ENCODE measurements around the gene NOS2. TPM values are rescaled to one million over a fixed set of nuclear protein-coding genes. Genes with fewer than 3 reads are reported as not detected.
A peak's percentile ranks its signal among the peaks of the same experiment; 100 is the strongest.
"Not testable (repeated sequence)": the region's sequence is repeated elsewhere in the genome, so short reads cannot be mapped to it uniquely, and the experiment has no call there.

Gene NOS2
- total RNA-seq, 1 donor from 2014 or later: not detected

DNA sequence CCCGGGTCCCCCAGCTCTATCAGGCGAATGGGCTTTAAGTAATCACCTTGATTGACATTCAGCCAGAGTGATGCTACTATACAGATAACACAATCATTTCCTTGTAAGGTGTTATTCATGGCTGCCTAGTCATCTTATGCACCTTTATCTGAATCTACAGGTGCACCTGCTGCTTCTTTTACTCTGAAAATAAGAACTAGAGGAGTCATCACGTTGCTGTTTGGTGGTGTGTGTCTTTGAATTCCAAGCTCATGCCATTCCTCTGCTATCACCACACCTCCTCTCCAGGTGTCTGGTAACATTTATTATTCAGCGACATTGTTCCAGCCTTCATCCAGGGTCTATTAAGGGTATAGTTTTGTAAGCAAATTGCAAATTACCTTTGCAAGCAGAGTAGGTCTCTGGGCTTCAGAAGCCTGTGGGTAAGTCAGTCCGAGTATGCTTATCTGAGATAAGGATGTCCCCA lies 51.9 kb downstream of the NOS2 start:
- H3K9me3 Mint-ChIP-seq (ENCODE audit: low read depth): no peaks in the 10 kb centered on the region
- no peaks in the 10 kb centered on the region for H3K36me3 Mint-ChIP-seq (ENCODE audit: low read depth)

DNA sequence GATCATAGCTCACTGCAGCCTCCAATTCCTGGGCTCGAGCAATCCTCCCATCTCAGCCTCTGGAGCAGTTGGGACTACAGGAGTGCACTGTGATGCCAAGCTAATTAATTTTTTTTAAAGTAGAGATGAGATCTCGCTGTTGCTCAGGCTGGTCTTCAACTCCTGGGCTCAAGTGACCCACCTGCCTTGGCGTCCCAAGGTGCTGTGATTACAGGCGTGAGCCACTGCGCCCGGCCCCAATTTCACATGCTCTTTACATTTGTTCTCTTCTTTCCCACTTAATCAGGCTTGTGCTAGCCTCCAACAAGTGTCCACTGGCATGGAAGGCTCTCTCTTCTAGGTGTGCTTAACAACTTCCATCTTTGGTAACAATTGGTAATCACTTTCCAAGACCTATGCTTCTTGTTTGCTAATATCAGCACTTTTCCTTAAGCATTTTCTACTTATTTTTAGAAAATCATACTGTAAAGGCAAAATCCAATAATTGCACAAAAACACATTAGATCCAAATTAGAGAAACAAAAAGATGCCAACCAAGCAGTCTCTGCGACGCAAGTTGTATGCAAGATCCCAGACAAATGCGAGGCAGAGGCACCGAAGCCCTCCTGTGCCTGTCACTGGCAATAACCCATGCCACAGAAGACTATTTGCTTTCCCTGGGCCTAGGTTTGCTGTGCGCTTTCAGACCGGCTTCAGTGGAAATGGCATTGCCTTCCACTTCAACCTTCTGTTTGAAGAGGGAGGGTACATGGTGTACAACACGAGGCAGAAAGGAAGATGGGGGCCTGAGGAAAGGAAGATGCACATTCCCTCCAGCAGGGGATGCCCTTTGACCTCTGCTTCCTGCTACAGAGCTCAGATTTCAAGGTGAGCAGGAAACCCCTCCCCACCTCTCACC lies 52.6 kb downstream of the NOS2 start:
- TF ChIP-seq, protein P1, sequence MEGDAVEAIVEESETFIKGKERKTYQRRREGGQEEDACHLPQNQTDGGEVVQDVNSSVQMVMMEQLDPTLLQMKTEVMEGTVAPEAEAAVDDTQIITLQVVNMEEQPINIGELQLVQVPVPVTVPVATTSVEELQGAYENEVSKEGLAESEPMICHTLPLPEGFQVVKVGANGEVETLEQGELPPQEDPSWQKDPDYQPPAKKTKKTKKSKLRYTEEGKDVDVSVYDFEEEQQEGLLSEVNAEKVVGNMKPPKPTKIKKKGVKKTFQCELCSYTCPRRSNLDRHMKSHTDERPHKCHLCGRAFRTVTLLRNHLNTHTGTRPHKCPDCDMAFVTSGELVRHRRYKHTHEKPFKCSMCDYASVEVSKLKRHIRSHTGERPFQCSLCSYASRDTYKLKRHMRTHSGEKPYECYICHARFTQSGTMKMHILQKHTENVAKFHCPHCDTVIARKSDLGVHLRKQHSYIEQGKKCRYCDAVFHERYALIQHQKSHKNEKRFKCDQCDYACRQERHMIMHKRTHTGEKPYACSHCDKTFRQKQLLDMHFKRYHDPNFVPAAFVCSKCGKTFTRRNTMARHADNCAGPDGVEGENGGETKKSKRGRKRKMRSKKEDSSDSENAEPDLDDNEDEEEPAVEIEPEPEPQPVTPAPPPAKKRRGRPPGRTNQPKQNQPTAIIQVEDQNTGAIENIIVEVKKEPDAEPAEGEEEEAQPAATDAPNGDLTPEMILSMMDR (IDR thresholded peaks at IDR 0.05): peak; percentile 39
- Mint-ChIP-seq H3K4me1 (ENCODE audit: low read depth) (no peaks in the 10 kb centered on the region), H3K4me3 (ENCODE audit: unreplicated experiment) (no peak overlapping the region), H3K9me3 (ENCODE audit: low read depth) (no peaks in the 10 kb centered on the region), H3K27me3 (ENCODE audit: low read depth) (no peaks in the 10 kb centered on the region), H3K27ac (ENCODE audit: unreplicated experiment) (no peak overlapping the region), H3K36me3 (ENCODE audit: low read depth) (no peaks in the 10 kb centered on the region)
- DNase-seq (ENCODE audit: low spot score): no peak

More for the DNA sequence above, 51.9 kb downstream of the NOS2 start:
- Mint-ChIP-seq H3K4me1 (ENCODE audit: low read depth) (no peaks in the 10 kb centered on the region), H3K27me3 (ENCODE audit: low read depth) (no peaks in the 10 kb centered on the region), H3K27ac (ENCODE audit: unreplicated experiment) (no peak overlapping the region), H3K4me3 (ENCODE audit: unreplicated experiment) (no peak overlapping the region)
- TF ChIP-seq, protein P1 (IDR thresholded peaks at IDR 0.05): no peak
- no peak for DNase-seq (ENCODE audit: low spot score)

DNA sequence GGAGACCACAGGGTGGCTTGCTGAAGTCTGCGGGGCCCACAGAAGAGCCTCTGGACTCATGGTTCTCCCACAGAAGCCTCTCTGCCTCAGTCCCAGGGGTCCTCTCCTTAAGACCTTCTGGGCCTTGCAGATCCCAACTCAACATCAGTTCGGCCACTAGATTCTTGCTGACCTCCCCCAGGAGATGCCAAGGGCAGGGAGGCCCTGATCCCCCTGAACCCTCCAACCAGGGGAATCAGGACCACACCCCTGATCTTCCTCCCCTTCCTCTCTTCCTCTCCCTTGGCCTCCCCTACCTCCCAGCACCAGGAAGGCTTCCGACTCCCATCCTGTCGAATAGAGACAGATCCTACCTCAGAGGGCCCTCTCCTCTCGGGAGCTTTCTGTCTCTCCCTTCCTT lies 53.4 kb downstream of the NOS2 start:
- Mint-ChIP-seq H3K9me3 (ENCODE audit: low read depth) (no peaks in the 10 kb centered on the region), H3K36me3 (ENCODE audit: low read depth) (no peaks in the 10 kb centered on the region), H3K4me3 (ENCODE audit: unreplicated experiment) (no peak overlapping the region), H3K27ac (ENCODE audit: unreplicated experiment) (no peak overlapping the region), H3K4me1 (ENCODE audit: low read depth) (no peaks in the 10 kb centered on the region), H3K27me3 (ENCODE audit: low read depth) (no peaks in the 10 kb centered on the region)
- DNase-seq (ENCODE audit: low spot score): no peak
- TF ChIP-seq, protein P1 (IDR thresholded peaks at IDR 0.05): no peak

DNA sequence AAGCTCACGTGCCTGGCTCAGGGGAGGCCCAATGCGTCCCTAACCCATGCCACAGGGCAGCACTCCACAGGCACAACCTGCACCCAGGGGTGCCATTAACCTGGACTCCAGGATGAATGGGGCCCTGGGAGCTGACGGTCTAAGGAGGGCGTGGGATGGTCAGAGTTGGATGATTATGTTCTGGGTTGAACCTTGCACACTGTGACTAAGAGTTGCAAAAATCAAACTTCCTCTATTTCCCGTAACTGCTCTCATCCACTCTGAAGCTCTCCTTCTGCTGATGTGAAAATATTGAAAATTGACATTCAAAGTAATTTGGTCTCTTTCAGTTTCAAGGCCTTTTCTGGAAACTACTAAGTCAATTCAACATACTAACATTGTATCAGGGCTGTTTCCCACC lies 54.0 kb downstream of the NOS2 start:
- not testable (repeated sequence) for H3K36me3 Mint-ChIP-seq (ENCODE audit: low read depth); H3K27ac Mint-ChIP-seq (ENCODE audit: unreplicated experiment); H3K4me3 Mint-ChIP-seq (ENCODE audit: unreplicated experiment); H3K27me3 Mint-ChIP-seq (ENCODE audit: low read depth); H3K4me1 Mint-ChIP-seq (ENCODE audit: low read depth); DNase-seq (ENCODE audit: low spot score); H3K9me3 Mint-ChIP-seq (ENCODE audit: low read depth)

DNA sequence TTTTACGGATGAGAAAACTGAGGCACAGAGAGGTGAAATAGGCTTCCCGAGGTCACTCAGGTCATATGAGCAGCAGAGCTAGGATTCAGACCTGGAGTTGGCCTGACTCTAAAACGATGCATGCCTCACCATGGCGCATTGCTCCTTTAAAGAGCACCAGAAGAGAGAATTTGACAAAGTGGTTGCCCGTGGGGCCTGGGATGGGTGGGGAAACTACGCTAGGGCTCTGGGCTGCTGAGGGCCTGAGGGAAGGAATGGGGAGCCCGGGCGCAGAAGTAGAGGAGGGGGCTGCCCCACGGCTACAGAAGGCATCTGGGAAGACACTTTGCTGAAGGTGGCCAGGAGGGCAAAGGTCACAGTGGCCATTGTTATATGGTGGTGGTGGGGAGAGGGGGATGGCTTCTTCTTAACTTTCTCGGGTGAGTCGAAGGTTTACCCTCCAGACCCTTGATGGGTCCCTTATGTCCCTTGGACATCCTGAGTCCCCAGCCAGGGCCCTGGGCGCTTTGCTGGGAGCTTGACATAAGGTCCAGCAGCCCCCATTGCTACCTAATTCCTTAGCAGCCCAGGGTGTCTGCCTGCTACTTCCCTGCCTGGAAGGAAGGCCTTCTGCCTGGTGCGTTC lies 55.0 kb downstream of the NOS2 start:
- not testable (repeated sequence) for H3K27me3 Mint-ChIP-seq (ENCODE audit: low read depth); H3K4me1 Mint-ChIP-seq (ENCODE audit: low read depth); H3K9me3 Mint-ChIP-seq (ENCODE audit: low read depth); H3K36me3 Mint-ChIP-seq (ENCODE audit: low read depth); H3K27ac Mint-ChIP-seq (ENCODE audit: unreplicated experiment); H3K4me3 Mint-ChIP-seq (ENCODE audit: unreplicated experiment); DNase-seq (ENCODE audit: low spot score)

DNA sequence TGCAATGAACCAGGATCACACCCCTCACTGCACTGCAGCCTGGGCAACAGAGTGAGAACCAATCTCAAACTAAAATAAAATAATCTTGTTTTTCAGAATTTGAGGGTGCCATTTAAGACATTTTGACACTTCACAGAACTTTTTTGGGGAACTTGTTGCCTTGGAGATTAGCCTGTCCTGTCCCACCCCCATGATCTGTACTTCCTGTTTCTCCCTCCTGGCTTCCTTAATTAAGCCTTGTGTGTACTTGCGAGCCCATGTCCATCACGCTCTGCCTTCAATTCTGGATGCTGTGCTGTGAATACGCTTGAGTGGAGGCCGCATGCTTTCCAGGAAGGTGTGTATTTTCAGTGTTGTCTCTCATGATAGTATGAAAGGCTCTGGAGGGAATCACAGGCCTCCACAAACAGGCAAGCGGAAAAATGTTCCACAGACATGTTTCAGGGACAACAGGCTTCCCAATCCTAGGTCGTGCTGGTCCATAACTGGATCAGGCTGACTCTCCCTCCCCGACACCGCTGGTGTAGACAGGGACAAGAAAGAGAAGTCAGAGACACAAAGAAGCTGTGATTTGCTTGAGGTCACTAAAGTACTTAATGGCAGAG lies 56.9 kb downstream of the NOS2 start:
- Mint-ChIP-seq H3K27ac (ENCODE audit: unreplicated experiment) (no peak overlapping the region), H3K4me3 (ENCODE audit: unreplicated experiment) (no peak overlapping the region), H3K4me1 (ENCODE audit: low read depth) (no peaks in the 10 kb centered on the region), H3K36me3 (ENCODE audit: low read depth) (no peaks in the 10 kb centered on the region), H3K9me3 (ENCODE audit: low read depth) (no peaks in the 10 kb centered on the region), H3K27me3 (ENCODE audit: low read depth) (peaks cover under 1% of the 10 kb centered on the region)
- TF ChIP-seq, protein P1 (IDR thresholded peaks at IDR 0.05): no peak
- no peak for DNase-seq (ENCODE audit: low spot score)
